Thyroid gland (tissue), 4 donors: Measurements from ENCODE around the gene STON1. TPM values are rescaled to one million over a fixed set of nuclear protein-coding genes. Genes with fewer than 3 reads are reported as not detected.

Experiments
- DNase-seq, 2 donors: peaks; one replicate each; pipeline ENCODE4 v3.0.0-alpha.2; 2019
- H3K27ac ChIP-seq, 3 donors: fragments of 200-600 bp; sonication (generic); 1 replicate in 2 of 3; 2 replicates in 1 of 3; pipeline ENCODE4 v1.5.1; 2016 to 2019; ENCODE audit warnings: mild to moderate bottlenecking in 1 of 3, moderate library complexity in 1 of 3
- H3K27me3 ChIP-seq: fragments of 200-600 bp; sonication (generic); one replicate; pipeline ENCODE4 v1.5.1; 2019
- H3K36me3 ChIP-seq, 2 donors: fragments of 200-600 bp; sonication (generic); one replicate each; pipeline ENCODE4 v1.5.1; 2016 to 2019
- H3K4me1 ChIP-seq, 2 donors: fragments of 200-600 bp; sonication (generic); one replicate each; pipeline ENCODE4 v1.5.1; 2017 to 2019
- H3K4me3 ChIP-seq, 3 donors: fragments of 200-600 bp; sonication (generic); replicated peaks in 1 of 3; 1 replicate in 2 of 3; 2 replicates in 1 of 3; pipeline ENCODE4 v1.5.1; 2016; ENCODE audit warnings: mild to moderate bottlenecking in 1 of 3
- H3K9me3 ChIP-seq: fragments of 200-600 bp; sonication (generic); one replicate; pipeline ENCODE4 v1.5.1; 2017
- CTCF ChIP-seq, 6 experiments: fragments of 200-600 bp in 3 of 6; fragments of 450-650 bp in 3 of 6; sonication (generic) in 3 of 6; IDR thresholded peaks; one replicate each; pipeline ENCODE4 v1.5.1; 2016 to 2019; ENCODE audit warnings: antibody characterized with exemption in 6 of 6, mild to moderate bottlenecking in 2 of 6, inconsistent platforms in 1 of 6, moderate library complexity in 1 of 6
- POLR2A ChIP-seq, 2 donors: fragments of 450-650 bp; IDR thresholded peaks; one replicate each; pipeline ENCODE4 v1.6.1; 2017; ENCODE audit warnings: antibody characterized with exemption in 2 of 2, mild to moderate bottlenecking in 2 of 2, moderate library complexity in 1 of 2
- WGBS, 2 donors: methylation state at CpG; one replicate each; pipeline ENCODE4 v1.1.5; 2017; 5-methylcytosine and 5-hydroxymethylcytosine counted together
- intact Hi-C: fragments of 100-400 bp; cut with DNase I; formaldehyde crosslinking; loops from one replicate; pipeline ENCODE4 v1.15.1; 2023
- total RNA-seq, 4 donors: library from RNA; depleted of rRNA; stranded (reverse); fragments of >200 nt; gene quantifications; one replicate each; pipeline ENCODE4 v1.2.3, GENCODE V29; 2016

Gene STON1
- total RNA-seq, 4 donors from 2014 or later, result 11.4 to 29.8 (median 15.3) TPM

- Histone ChIP-seq H3K27me3 (no peaks in the 10 kb centered on the region), H3K27ac (no peak overlapping the region), H3K4me1 (peaks cover 7 to 10% of the 10 kb centered on the region in 2 donors), H3K4me3 (no peak overlapping the region), H3K9me3 (no peaks in the 10 kb centered on the region), H3K36me3 (no peaks in the 10 kb centered on the region)
- intact Hi-C loops, result no loop called here
- no peak for DNase-seq
- TF ChIP-seq POLR2A (IDR thresholded peaks at IDR 0.05) (no peak), CTCF (IDR thresholded peaks at IDR 0.05) (no peak)
- 87 to 95% methylated on average over 7 of the region's 7 CpGs for WGBS, 2 donors
Measured at GRCh38 chr2:48532174-48532573, 2.2 kb downstream of the STON1 start.

GRCh38 chr2:48532824-48533223, 2.9 kb downstream of the STON1 start:
- H3K4me3 ChIP-seq, result no peak overlapping the region
- WGBS, 2 donors, result 93 to 98% methylated on average over 5 of the region's 5 CpGs
- intact Hi-C loops, result no loop called here
- no peak for DNase-seq
- H3K9me3 ChIP-seq, result no peaks in the 10 kb centered on the region
- TF ChIP-seq CTCF (IDR thresholded peaks at IDR 0.05), result no peak
- TF ChIP-seq POLR2A (IDR thresholded peaks at IDR 0.05), result no peak
- no peak overlapping the region for H3K27ac ChIP-seq
- peaks cover 7 to 10% of the 10 kb centered on the region in 2 donors for H3K4me1 ChIP-seq
- H3K27me3 ChIP-seq, result no peaks in the 10 kb centered on the region
- H3K36me3 ChIP-seq, result no peaks in the 10 kb centered on the region

GRCh38 chr2:48534781-48535180, 4.8 kb downstream of the STON1 start:
- intact Hi-C loops, result no loop called here
- no peak overlapping the region for H3K4me3 ChIP-seq
- no peak for TF ChIP-seq CTCF (IDR thresholded peaks at IDR 0.05)
- TF ChIP-seq POLR2A (IDR thresholded peaks at IDR 0.05), result no peak
- WGBS, 2 donors, result 86 to 93% methylated on average over 5 of the region's 5 CpGs
- DNase-seq, result no peak
- no peaks in the 10 kb centered on the region for H3K36me3 ChIP-seq
- no peaks in the 10 kb centered on the region for H3K4me1 ChIP-seq
- no peaks in the 10 kb centered on the region for H3K27me3 ChIP-seq
- no peaks in the 10 kb centered on the region for H3K9me3 ChIP-seq
- no peak overlapping the region for H3K27ac ChIP-seq

- H3K9me3 ChIP-seq, result no peaks in the 10 kb centered on the region
- no peaks in the 10 kb centered on the region for H3K27me3 ChIP-seq
- TF ChIP-seq CTCF (IDR thresholded peaks at IDR 0.05) (no peak), POLR2A (IDR thresholded peaks at IDR 0.05) (no peak)
- DNase-seq, result no peak
- intact Hi-C loops, result no loop called here
- no peak overlapping the region for H3K27ac ChIP-seq
- no peaks in the 10 kb centered on the region for H3K4me1 ChIP-seq
- H3K4me3 ChIP-seq, result no peak overlapping the region
- 80 to 84% methylated on average over 7 of the region's 7 CpGs for WGBS, 2 donors
- H3K36me3 ChIP-seq, result no peaks in the 10 kb centered on the region
Measured at GRCh38 chr2:48540237-48540935, 10.4 kb downstream of the STON1 start.

GRCh38 chr2:48541666-48542389, 11.9 kb downstream of the STON1 start:
- Histone ChIP-seq H3K9me3 (no peaks in the 10 kb centered on the region), H3K27me3 (no peaks in the 10 kb centered on the region), H3K27ac (no peak overlapping the region), H3K4me3 (no peak overlapping the region), H3K4me1 (no peaks in the 10 kb centered on the region), H3K36me3 (no peaks in the 10 kb centered on the region)
- WGBS, 2 donors, result 90 to 94% methylated on average over 7 of the region's 7 CpGs
- intact Hi-C loops, result no loop called here
- TF ChIP-seq POLR2A (IDR thresholded peaks at IDR 0.05), result no peak
- no peak for TF ChIP-seq CTCF (IDR thresholded peaks at IDR 0.05)
- DNase-seq, result no peak
